GM13976 (cell line): Measurements from ENCODE around the gene GPC6.

Experiments used
- DNase-seq: peaks from one replicate; pipeline ENCODE4 v3.0.0; 2012; ENCODE audit warnings: low spot score
- in situ Hi-C: fragments of 300-500 bp; cut with MboI; formaldehyde crosslinking; loops from one replicate; pipeline ENCODE4 v1.12.0; 2022; ENCODE audit warnings: low sequenced_read_pairs, mixed read lengths, inconsistent platforms; ENCODE audit not compliant: unreplicated experiment
- TF ChIP-seq, protein P1 (sequence below): IDR thresholded peaks from 2 replicates; pipeline ENCODE4 v1.5.1; 2012; ENCODE audit warnings: borderline replicate concordance, mild to moderate bottlenecking; ENCODE audit not compliant: insufficient read depth; ENCODE audit errors: extremely low read depth, missing control alignments, control extremely low read depth

The GPC6 gene

DNA sequence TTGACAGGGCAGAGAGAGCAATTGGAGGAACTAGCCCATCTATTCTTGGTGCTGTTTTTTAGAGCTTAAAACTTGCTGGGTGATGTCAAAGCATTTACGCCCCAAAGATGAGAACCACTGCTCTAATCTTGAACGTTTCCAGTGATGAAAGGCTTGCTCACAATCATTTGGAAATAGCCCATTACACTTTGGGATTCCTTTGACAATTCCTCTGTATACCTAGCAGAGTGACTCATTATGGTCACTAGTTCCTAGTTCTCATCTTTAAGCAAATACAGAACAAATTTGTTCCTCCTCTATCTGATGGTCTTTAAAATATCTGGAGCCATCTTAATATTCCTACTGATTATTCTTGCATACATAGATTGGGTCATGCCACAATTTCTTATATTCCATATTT, 112.3 kb downstream of the GPC6 start:
- TF ChIP-seq, protein P1, sequence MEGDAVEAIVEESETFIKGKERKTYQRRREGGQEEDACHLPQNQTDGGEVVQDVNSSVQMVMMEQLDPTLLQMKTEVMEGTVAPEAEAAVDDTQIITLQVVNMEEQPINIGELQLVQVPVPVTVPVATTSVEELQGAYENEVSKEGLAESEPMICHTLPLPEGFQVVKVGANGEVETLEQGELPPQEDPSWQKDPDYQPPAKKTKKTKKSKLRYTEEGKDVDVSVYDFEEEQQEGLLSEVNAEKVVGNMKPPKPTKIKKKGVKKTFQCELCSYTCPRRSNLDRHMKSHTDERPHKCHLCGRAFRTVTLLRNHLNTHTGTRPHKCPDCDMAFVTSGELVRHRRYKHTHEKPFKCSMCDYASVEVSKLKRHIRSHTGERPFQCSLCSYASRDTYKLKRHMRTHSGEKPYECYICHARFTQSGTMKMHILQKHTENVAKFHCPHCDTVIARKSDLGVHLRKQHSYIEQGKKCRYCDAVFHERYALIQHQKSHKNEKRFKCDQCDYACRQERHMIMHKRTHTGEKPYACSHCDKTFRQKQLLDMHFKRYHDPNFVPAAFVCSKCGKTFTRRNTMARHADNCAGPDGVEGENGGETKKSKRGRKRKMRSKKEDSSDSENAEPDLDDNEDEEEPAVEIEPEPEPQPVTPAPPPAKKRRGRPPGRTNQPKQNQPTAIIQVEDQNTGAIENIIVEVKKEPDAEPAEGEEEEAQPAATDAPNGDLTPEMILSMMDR, result no peak
- no peak for DNase-seq
- in situ Hi-C loops, result no loop called here

DNA sequence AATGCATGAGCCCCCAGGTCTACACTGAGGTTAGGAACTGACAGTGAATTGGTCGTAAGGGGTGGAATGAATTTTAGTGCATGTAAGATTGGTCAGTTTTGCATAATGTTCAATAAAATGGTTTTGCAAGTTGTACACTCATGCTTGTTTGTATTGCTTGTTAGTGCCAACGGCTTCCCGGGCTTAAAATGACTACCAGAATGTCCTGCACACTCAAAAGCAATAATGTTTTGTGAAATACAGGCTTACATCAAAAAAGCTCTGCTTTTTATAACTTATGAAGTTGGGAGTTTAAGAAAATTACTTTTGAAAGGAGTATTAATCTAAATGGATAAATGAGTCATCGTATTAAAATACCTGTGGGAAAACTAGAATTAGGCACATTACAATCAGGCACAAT, 112.9 kb downstream of the GPC6 start:
- in situ Hi-C loops, result no loop called here
- no peak for DNase-seq
- TF ChIP-seq, protein P1, result no peak

DNA sequence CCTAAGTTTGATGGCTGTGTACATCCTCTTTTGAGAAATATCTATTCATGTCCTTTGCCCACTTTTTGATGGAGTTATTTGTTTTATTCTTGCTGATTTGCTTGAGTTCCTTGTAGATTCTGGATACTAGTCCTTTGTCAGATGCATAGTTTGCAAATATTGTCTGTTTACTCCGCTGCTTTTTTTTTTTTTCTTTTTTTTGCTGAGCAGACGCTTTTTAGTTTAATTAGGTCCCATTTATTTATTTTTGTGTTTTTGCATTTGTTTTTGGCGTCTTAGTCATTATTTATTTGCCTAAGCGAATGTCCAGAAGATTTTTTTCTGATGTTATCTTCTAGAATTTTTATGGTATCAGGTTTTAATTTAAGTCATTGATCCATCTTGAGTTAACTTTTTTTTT, 114.9 kb downstream of the GPC6 start:
- in situ Hi-C loops, result no loop called here
- TF ChIP-seq, protein P1, result no peak
- no peak for DNase-seq

DNA sequence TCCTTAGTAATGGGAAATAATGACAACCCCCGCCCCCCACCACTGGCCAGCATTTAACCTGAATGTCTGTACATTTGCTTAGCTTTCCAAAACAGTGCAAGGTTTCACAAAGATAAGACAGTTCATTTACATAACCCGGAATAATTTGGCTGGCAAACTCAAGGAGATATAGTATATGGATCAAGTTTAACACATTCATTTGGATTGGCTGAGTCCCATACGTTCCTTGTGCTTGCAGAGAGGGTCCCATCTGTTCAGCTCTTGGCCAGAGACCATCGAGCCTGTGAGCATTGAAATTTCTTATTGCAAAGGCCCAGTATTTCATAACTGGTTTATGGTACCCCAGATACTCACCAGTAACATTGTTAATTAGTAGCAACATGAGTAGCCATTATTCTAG, 116.5 kb downstream of the GPC6 start:
- TF ChIP-seq, protein P1, result no peak
- in situ Hi-C loops, result no loop called here

DNA sequence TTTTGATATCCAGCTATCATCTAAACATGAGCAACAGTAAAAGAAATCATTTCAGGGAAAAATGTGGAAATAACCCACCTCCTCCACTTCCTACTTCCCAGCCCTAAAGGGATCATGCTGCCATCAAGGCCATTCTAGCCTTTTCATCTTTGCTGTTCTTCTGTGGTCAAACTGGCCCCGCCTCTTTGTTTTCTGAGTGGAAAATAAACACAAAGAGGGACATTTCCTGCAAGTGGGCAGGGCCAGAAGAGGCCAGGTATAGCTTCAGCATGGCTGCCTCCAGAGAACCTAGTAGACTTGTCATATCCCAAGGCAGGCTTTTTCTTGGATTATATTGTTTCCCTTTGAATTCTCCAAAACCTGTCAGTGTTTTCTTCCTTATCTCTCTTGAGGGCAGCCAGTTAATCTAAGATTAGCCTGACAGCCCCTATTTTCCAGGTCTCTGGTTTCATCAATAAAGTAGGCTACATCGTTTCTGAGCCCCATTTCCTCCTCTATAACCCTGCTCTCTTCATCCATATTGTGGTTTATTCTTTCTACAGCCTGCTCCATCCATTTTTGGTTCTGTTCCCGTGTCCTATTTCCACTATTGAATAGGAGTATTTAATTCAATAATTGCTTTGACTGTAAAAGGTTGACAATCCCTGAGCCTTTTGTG, 117.6 kb downstream of the GPC6 start:
- TF ChIP-seq, protein P1, result no peak
- in situ Hi-C loops, result no loop called here
- DNase-seq, result no peak

More for the DNA sequence above, 116.5 kb downstream of the GPC6 start:
- DNase-seq, result no peak

DNA sequence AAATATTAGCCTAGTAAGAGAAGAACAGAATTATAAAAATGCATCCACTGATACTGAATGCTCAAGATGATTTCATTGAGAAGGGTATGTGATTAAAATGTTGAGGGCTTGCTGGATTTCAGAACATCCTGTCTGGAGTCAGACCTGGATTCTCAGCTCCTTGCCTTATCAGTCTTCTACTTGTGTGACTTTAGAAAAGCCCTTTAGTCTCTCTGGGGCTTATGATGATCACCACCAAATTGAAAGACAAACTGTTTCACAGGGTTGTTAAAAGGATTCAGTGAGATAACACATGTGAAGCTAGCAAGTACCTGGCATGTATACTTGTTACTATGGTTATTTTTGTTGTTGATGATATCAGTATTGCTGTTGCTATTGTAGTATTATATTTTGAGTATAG, 118.4 kb downstream of the GPC6 start:
- in situ Hi-C loops, result no loop called here

More for the DNA sequence above, 118.4 kb downstream of the GPC6 start:
- TF ChIP-seq, protein P1, result no peak
- no peak for DNase-seq
